HL-60/S4 treated with retinoic acid at 250 ng/mL for 4 days and 3 days (cell line): ENCODE measurements around the gene RNGTT.

Experiments
- in situ Hi-C: fragments of 300-500 bp; cut with MboI; formaldehyde crosslinking; loops from 2 replicates; pipeline ENCODE4 v1.7.0; 2022; ENCODE audit warnings: low sequenced_read_pairs

RNGTT gene

DNA sequence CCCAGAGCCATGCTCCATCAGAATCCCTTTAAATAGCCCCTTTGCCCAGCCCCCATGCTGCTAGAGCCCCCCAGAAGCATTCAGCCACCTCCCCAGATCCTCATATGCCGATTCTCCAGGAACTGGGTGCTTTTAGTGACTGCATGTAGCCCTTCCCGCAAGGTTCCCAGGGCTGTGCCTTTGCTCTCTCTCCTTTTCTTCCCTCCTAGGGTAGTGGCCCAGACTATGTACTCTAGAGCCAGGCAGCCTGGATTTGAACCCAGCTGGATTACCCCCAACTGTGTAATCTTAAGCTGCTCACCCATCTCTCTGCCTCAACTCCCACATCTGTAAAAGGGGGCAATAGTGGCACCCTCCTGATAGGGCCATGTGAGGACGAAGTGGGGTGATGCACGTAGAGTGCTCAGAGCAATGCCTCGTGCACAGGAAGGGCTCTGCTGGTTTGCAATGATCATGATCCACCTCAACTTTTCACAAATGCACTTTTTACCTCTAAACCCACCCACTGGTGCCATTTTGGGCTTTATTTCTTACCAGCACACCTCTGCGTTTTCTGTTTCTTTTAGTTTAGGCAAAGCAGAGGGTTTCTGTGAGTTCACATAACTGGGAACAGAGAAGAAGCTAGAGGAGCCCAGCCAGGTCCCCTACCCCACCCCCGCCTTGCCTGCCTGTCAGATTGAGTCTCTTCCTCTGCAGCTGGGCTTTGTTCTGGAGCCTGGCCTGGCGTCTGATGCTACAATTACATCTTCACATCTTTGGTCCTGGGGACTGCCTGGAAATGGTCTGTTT lies 396.5 kb downstream of the RNGTT start:
- in situ Hi-C loops, result no loop called here

DNA sequence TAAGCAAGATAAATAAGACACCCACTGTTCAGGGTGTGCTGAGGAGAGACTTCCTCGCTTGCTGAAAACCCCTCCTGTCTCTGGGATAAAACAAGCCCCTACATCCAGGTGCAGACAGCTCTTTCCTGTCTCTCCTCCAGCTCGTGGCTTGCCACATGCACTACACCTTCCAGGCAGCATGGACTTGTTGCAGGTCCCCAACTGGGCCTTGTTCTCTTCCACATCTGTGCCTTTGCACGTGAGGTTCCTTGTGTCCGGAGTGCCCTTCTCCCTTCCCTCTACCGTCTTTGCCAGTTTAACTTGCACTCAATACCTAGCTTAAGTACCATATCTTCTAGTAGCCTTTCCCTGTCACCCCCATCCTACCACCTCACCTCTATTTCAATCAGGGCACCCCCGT lies 397.6 kb downstream of the RNGTT start:
- in situ Hi-C loops, result no loop called here

DNA sequence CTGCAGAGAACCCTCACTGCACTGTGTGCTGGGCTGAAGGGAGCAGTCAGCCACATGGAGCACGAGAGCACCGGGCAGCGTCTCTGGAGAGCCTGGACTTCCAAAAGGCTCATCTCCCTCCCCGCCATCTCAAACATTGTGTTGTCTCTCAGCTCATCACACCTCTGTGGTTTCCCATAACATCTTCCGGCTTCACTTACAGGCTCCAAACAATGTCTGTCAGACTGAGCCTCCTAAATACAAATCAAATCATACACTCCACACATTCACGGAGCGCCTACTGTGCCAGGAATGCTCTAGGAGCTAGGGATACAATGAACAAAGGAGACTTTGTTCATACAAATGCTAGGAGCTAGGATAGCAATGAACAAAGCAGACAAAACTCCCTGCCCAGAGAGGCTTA lies 398.0 kb downstream of the RNGTT start:
- in situ Hi-C loops, result no loop called here

DNA sequence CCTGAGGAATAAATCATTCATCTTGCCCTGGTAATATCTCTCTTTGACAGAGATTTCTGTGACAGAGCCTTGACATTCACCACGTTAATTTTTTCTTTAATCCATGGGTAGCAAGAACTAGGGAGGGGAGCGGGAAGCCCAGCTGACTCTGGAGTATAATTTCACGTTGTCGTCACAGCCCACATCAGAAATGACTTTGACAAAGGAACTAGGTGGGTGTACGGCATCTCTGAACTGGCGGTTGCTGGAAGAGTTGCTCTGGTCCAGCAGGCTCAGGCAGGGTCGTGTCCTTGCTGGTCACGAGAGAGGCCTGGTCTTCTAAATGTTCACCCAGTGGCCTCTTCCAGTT lies 400.2 kb downstream of the RNGTT start:
- in situ Hi-C loops, result no loop called here

DNA sequence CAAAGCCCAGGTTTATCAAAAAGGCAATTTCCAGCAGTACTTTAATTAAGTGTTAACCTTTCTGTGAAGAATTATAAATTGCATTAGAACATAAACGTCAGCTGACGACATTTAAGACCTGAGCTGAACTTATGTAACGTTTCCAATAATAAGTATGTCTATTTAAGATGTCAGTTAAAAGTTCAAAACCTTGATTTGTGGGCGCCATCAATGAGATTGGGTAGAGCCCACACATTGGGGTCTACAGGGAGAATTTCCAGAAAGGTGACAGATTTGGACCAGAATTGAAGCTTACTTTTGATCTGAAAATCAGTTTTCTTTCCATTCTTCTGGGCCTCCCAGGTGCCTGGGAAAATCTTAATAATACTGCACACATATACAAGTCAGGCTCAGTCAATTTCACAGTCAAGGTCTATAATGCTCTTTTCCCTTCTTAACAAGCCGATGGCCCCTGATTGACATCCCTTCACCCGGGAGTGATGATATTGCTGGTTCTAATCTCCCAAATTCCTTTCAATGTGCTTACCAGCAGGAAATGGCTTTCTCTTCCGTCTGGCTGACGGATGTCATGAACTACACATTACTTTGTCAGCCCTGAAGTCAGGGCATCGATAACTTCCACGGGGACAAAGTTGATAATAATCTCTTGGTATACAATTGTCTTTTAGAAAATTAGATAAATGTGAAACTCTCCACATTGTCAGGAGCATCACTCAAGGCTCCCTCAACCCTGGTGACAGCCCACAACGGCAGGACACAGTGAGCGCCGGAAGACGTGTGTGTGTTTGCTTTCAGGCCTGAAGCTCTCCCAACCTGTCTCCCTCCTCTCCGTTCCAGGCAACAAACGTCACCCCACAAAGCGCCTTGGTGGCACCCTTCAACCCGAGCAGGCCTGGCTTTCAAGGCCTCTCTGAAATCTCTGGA lies 400.8 kb downstream of the RNGTT start:
- in situ Hi-C loops, result no loop called here

GRCh38 chr6:88561954-88562315 lies 401.5 kb downstream of the RNGTT start:
- in situ Hi-C loops, result no loop called here

- in situ Hi-C loops, result no loop called here
Observed at GRCh38 chr6:88561034-88561953, 402.1 kb downstream of the RNGTT start.
